Stimulated activated CD8-positive, alpha-beta memory T cell treated with anti-CD3 and anti-CD28 coated beads, Interleukin-7, amount 100 ng/mL, for 4 hours (primary cell): ENCODE measurements around the gene VTI1A.

Experiments
- DNase-seq, 2 donors: peaks; one replicate each; pipeline ENCODE4 v3.0.0-alpha.2; 2020; ENCODE audit warnings: low read depth in 2 of 2

The VTI1A gene

GRCh38 chr10:112832361-112832878, 385.4 kb downstream of the VTI1A start:
- DNase-seq: no peak

GRCh38 chr10:112832959-112833358, 385.9 kb downstream of the VTI1A start:
- DNase-seq: no peak

- DNase-seq: no peak
Observed at GRCh38 chr10:112834751-112835181, 387.8 kb downstream of the VTI1A start.

GRCh38 chr10:112835217-112835715, 388.3 kb downstream of the VTI1A start:
- DNase-seq: no peak

- no peak for DNase-seq
Observed at GRCh38 chr10:112835944-112836451, 389.0 kb downstream of the VTI1A start.

- DNase-seq: no peak
Observed at GRCh38 chr10:112838784-112839481, 391.9 kb downstream of the VTI1A start.

GRCh38 chr10:112839928-112840654, 393.1 kb downstream of the VTI1A start:
- no peak for DNase-seq

GRCh38 chr10:112841549-112841948, 394.5 kb downstream of the VTI1A start:
- no peak for DNase-seq

GRCh38 chr10:112842832-112843360, 395.9 kb downstream of the VTI1A start:
- DNase-seq: no peak

- DNase-seq: no peak
Observed at GRCh38 chr10:112843623-112844022, 396.6 kb downstream of the VTI1A start.

- no peak for DNase-seq
Observed at GRCh38 chr10:112844681-112845544, 397.9 kb downstream of the VTI1A start.

GRCh38 chr10:112847778-112848177, 400.8 kb downstream of the VTI1A start:
- no peak for DNase-seq

GRCh38 chr10:112848228-112848627, 401.2 kb downstream of the VTI1A start:
- no peak for DNase-seq

- no peak for DNase-seq
Observed at GRCh38 chr10:112848868-112849430, 401.9 kb downstream of the VTI1A start.

GRCh38 chr10:112849546-112849945, 402.5 kb downstream of the VTI1A start:
- DNase-seq: no peak

GRCh38 chr10:112851181-112851580, 404.2 kb downstream of the VTI1A start:
- DNase-seq: no peak

- no peak for DNase-seq
Observed at GRCh38 chr10:112851588-112852211, 404.7 kb downstream of the VTI1A start.

- DNase-seq: no peak
Observed at GRCh38 chr10:112852306-112852705, 405.3 kb downstream of the VTI1A start.

GRCh38 chr10:112855134-112855533, 408.1 kb downstream of the VTI1A start:
- DNase-seq: no peak

- no peak for DNase-seq
Observed at GRCh38 chr10:112857493-112857892, 410.5 kb downstream of the VTI1A start.
